H1 (cell line): ENCODE data around the gene MAPKAP1. TPM values are rescaled to one million over a fixed set of nuclear protein-coding genes. Genes with fewer than 3 reads are reported as not detected.

Experiments
- CTCF ChIA-PET: fragments of 300-600 bp; sonication (Branson Sonifier 250); formaldehyde crosslinking; loops from one replicate; lab custom pipeline; 2021; ENCODE audit not compliant: partially characterized antibody; lab: Charles Lee
- POLR2A ChIA-PET: fragments of 300-600 bp; sonication (Branson Sonifier 250); formaldehyde crosslinking; loops from one replicate; lab custom pipeline; 2021; ENCODE audit warnings: inconsistent platforms; ENCODE audit not compliant: partially characterized antibody; lab: Charles Lee
- DNase-seq, 2 experiments: peaks; one replicate each; pipeline versions ENCODE4 v3.0.0 to v3.0.0-alpha.2; 2010 to 2022; ENCODE audit warnings: low spot score in 2 of 2, low read depth in 1 of 2, mixed read lengths in 1 of 2
- FAIRE-seq: peaks from 2 replicates; lab custom pipeline; 2011; peaks lifted over from hg19 to GRCh38; lab: Jason Lieb, UNC
- H2AFZ ChIP-seq: 2 replicates; pipeline ENCODE4 v1.8.1; 2012; ENCODE audit warnings: low read length, inconsistent platforms
- H2AK5ac ChIP-seq: 2 replicates; pipeline ENCODE4 v1.6.1; 2013; ENCODE audit warnings: low read depth, low read length
- H2BK120ac ChIP-seq: replicated peaks from 2 replicates; pipeline ENCODE3; 2013; ENCODE audit warnings: low read depth, low read length, inconsistent platforms
- H2BK12ac ChIP-seq: 2 replicates; pipeline ENCODE4 v1.6.1; 2013; ENCODE audit warnings: low read depth, low read length
- H2BK15ac ChIP-seq: 2 replicates; pipeline ENCODE4 v1.6.1; 2013; ENCODE audit warnings: low read length
- H2BK20ac ChIP-seq: 2 replicates; pipeline ENCODE4 v1.6.1; 2013; ENCODE audit warnings: low read length
- H2BK5ac ChIP-seq: 2 replicates; pipeline ENCODE4 v1.6.1; 2013; ENCODE audit warnings: low read depth, low read length
- H3K14ac ChIP-seq: 2 replicates; pipeline ENCODE4 v1.6.1; 2013; ENCODE audit warnings: inconsistent platforms; ENCODE audit not compliant: insufficient read length
- H3K18ac ChIP-seq: 2 replicates; pipeline ENCODE4 v1.6.1; 2013; ENCODE audit warnings: low read length; ENCODE audit errors: extremely low read depth
- H3K23ac ChIP-seq: 2 replicates; pipeline ENCODE4 v1.6.1; 2013; ENCODE audit warnings: inconsistent platforms; ENCODE audit not compliant: insufficient read length
- H3K23me2 ChIP-seq: 2 replicates; pipeline ENCODE4 v1.6.1; 2013; ENCODE audit warnings: low read depth, low read length
- H3K27ac ChIP-seq: 2 replicates; pipeline ENCODE4 v1.6.1; 2011; ENCODE audit warnings: low read depth, low read length, inconsistent platforms
- H3K27me3 ChIP-seq, 4 experiments: replicated peaks in 1 of 4; 1 replicate in 1 of 4; 2 replicates in 3 of 4; pipeline versions ENCODE4 v1.6.1 to v1.8.1; 2011 to 2013; ENCODE audit warnings: low read length in 3 of 4, mild to moderate bottlenecking in 3 of 4, inconsistent platforms in 2 of 4, mixed read lengths in 2 of 4, moderate library complexity in 1 of 4; ENCODE audit not compliant: control insufficient read depth in 3 of 4, insufficient read depth in 3 of 4; ENCODE audit errors: extremely low read depth in 1 of 4
- H3K36me3 ChIP-seq, 4 experiments: 2 replicates each; pipeline versions ENCODE4 v1.6.1 to v1.8.1; 2011 to 2013; ENCODE audit warnings: mild to moderate bottlenecking in 4 of 4, low read length in 3 of 4, moderate library complexity in 2 of 4, control low read depth in 1 of 4, inconsistent platforms in 1 of 4; ENCODE audit not compliant: insufficient read depth in 4 of 4, control insufficient read depth in 2 of 4
- H3K4ac ChIP-seq: replicated peaks from 2 replicates; pipeline ENCODE3; 2013; ENCODE audit warnings: low read length, low read depth, mixed read lengths, inconsistent platforms; ENCODE audit not compliant: insufficient read length
- H3K4me1 ChIP-seq, 4 experiments: replicated peaks in 1 of 4; 1 replicate in 1 of 4; 2 replicates in 3 of 4; pipeline versions ENCODE4 v1.6.1 to v1.8.1; 2011 to 2013; ENCODE audit warnings: low read length in 3 of 4, inconsistent platforms in 2 of 4, mixed read lengths in 1 of 4; ENCODE audit not compliant: insufficient read depth in 4 of 4, control insufficient read depth in 3 of 4
- H3K4me2 ChIP-seq, 2 experiments: 2 replicates each; pipeline versions ENCODE4 v1.6.1 to v1.8.1; 2011 to 2013; ENCODE audit warnings: low read depth in 2 of 2, low read length in 2 of 2, control low read depth in 1 of 2, inconsistent platforms in 1 of 2, mild to moderate bottlenecking in 1 of 2; ENCODE audit not compliant: insufficient read depth in 1 of 2
- H3K4me3 ChIP-seq, 4 experiments: fragments of 200-600, 300-600 bp in 1 of 4; sonication (generic), shearing (Covaris generic), sonication (Bioruptor Twin) in 1 of 4; 2 replicates each; pipeline versions ENCODE4 v1.5.1 to v1.8.1; 2011 to 2016; ENCODE audit warnings: low read length in 4 of 4, low read depth in 3 of 4, control low read depth in 2 of 4, inconsistent platforms in 2 of 4, mild to moderate bottlenecking in 2 of 4, mixed read lengths in 1 of 4, moderate library complexity in 1 of 4; ENCODE audit not compliant: insufficient read depth in 2 of 4; ENCODE audit errors: extremely low read depth in 1 of 4
- H3K56ac ChIP-seq: replicated peaks from 2 replicates; pipeline ENCODE3; 2013; ENCODE audit warnings: low read depth, mild to moderate bottlenecking, mixed read lengths, low read length, inconsistent platforms; ENCODE audit not compliant: insufficient read length
- H3K79me1 ChIP-seq: 2 replicates; pipeline ENCODE4 v1.6.1; 2013; ENCODE audit warnings: low read depth, low read length, control low read depth
- H3K79me2 ChIP-seq, 2 experiments: 2 replicates each; pipeline versions ENCODE4 v1.6.1 to v1.8.1; 2012 to 2013; ENCODE audit warnings: low read length in 2 of 2, mild to moderate bottlenecking in 2 of 2, inconsistent platforms in 1 of 2; ENCODE audit not compliant: insufficient read depth in 2 of 2, control insufficient read depth in 1 of 2
- H3K9ac ChIP-seq, 4 experiments: replicated peaks in 1 of 4; 1 replicate in 1 of 4; 2 replicates in 3 of 4; pipeline versions ENCODE4 v1.6.1 to v1.8.1; 2011 to 2013; ENCODE audit warnings: low read depth in 3 of 4, low read length in 3 of 4, control low read depth in 2 of 4, mild to moderate bottlenecking in 2 of 4, moderate library complexity in 2 of 4, inconsistent platforms in 1 of 4; ENCODE audit errors: extremely low read depth in 1 of 4
- H3K9me3 ChIP-seq, 2 experiments: 2 replicates each; pipeline versions ENCODE4 v1.6.1 to v1.8.1; 2012 to 2013; ENCODE audit warnings: mild to moderate bottlenecking in 2 of 2, moderate library complexity in 2 of 2, control low read depth in 1 of 2, inconsistent platforms in 1 of 2, low read depth in 1 of 2, low read length in 1 of 2, mixed read lengths in 1 of 2; ENCODE audit not compliant: insufficient read depth in 2 of 2
- H4K20me1 ChIP-seq, 2 experiments: replicated peaks in 1 of 2; 2 replicates each; pipeline versions ENCODE3 to v1.8.1; 2011 to 2013; ENCODE audit warnings: inconsistent platforms in 2 of 2, low read length in 2 of 2, mild to moderate bottlenecking in 1 of 2; ENCODE audit not compliant: insufficient read depth in 2 of 2, control insufficient read depth in 1 of 2
- H4K5ac ChIP-seq: 2 replicates; pipeline ENCODE4 v1.6.1; 2013; ENCODE audit warnings: low read length, low read depth, mixed read lengths, inconsistent platforms; ENCODE audit not compliant: insufficient read length
- H4K8ac ChIP-seq: 2 replicates; pipeline ENCODE4 v1.8.0; 2013; ENCODE audit warnings: mild to moderate bottlenecking, moderate library complexity, low read length, inconsistent platforms; ENCODE audit not compliant: insufficient read depth; ENCODE audit errors: extremely low read depth
- H4K91ac ChIP-seq: replicated peaks from 2 replicates; pipeline ENCODE3; 2013; ENCODE audit warnings: low read length, mixed read lengths, inconsistent platforms; ENCODE audit not compliant: insufficient read length
- WGBS, 2 experiments: shearing (Covaris generic) in 1 of 2; methylation state at CpG; one replicate each; pipeline versions ENCODE4 v1.1.6 to v1.1.7; 2013 to 2015; ENCODE audit warnings: low lambda C conversion rate in 2 of 2, mixed read lengths in 2 of 2, inconsistent platforms in 1 of 2, low coverage in 1 of 2, missing lambda C conversion rate in 1 of 2; ENCODE audit not compliant: insufficient replicate concordance in 2 of 2, insufficient coverage in 1 of 2, insufficient read length in 1 of 2; ENCODE audit errors: extremely low coverage in 1 of 2, missing lambda C conversion rate in 1 of 2; 5-methylcytosine and 5-hydroxymethylcytosine counted together
- polyA plus RNA-seq, 7 experiments: library from polyadenylated mRNA; depleted of rRNA in 3 of 7; stranded (reverse) in 5 of 7; unstranded in 2 of 7; fragments of >200 nt in 5 of 7; fragments of 200-250 nt in 2 of 7; gene quantifications; 1 replicate in 5 of 7; 2 replicates in 1 of 7; 4 replicates in 1 of 7; pipeline versions ENCODE4 v1.2.1 to v1.2.3, GENCODE V29; 2011 to 2013; ENCODE audit warnings: missing spikeins in 2 of 7, mixed read lengths in 2 of 7
- total RNA-seq: library from RNA; stranded (reverse); fragmentation: NEBNext Ultra II Directional; extraction: Animal tissue kit (Norgen Biotek cat#: 25700); gene quantifications from 2 replicates; pipeline ENCODE4 v1.2.1, GENCODE V29; 2021

Gene MAPKAP1
- total and polyA plus RNA-seq, 2 of the 8 experiments (the other 6 are each of a cell fraction or from before 2014, with no cell fraction given) = 79.2 to 140 TPM

- Histone ChIP-seq H3K36me3 (no peaks in the 10 kb centered on the region), H3K56ac (no peak overlapping the region), H4K5ac (no peak overlapping the region), H3K4me1 (peaks cover 0 to 10% (median 2%) of the 10 kb centered on the region in 4 experiments; a peak in 3 of 7 replicates), H3K79me1 (0 out of 2 replicates have a peak, but pooled peaks cover 2% of the 10 kb centered on the region), H4K91ac (no peak overlapping the region), H3K27me3 (no peaks in the 10 kb centered on the region), H3K9me3 (no peaks in the 10 kb centered on the region), H4K8ac (no peak overlapping the region), H3K18ac (no peak overlapping the region), H2BK5ac (no peak overlapping the region), H2BK120ac (no peak overlapping the region), H3K9ac (no peak overlapping the region), H3K23ac (no peak overlapping the region), H4K20me1 (no peaks in the 10 kb centered on the region), H2AK5ac (no peak overlapping the region), H3K23me2 (no peaks in the 10 kb centered on the region), H2BK15ac (no peak overlapping the region), H3K79me2 (no peaks in the 10 kb centered on the region; a peak in 1 of 4 replicates), H2AFZ (no peak overlapping the region), H2BK12ac (no peak overlapping the region), H3K4ac (no peak overlapping the region), H3K4me3 (no peak overlapping the region), H3K4me2 (no peak overlapping the region), H3K14ac (no peak overlapping the region), H2BK20ac (no peak overlapping the region), H3K27ac (no peak overlapping the region)
- ChIA-PET POLR2A (no interaction called here), CTCF (interaction anchor here (0.8 to 1.7 kb wide), 4 partner anchors 8 to 63 kb away, joined by 3 to 5 read pairs (median 4); no protein-coding TSS in a partner anchor)
- DNase-seq (no peak), FAIRE-seq (no peak)
- 85% methylated on average over 3 of the region's 3 CpGs; no CpG with 5 or more reads in 1 of the 2 experiments for WGBS, 2 experiments
These were observed 236.8 kb downstream of the MAPKAP1 start for GRCh38 chr9:125470189-125470588.
